ENCODE data around the gene MS4A4A.
"Not testable (repeated sequence)": the region's sequence is repeated elsewhere in the genome, so short reads cannot be mapped to it uniquely, and the experiment has no call there.

MS4A4A gene

DNA sequence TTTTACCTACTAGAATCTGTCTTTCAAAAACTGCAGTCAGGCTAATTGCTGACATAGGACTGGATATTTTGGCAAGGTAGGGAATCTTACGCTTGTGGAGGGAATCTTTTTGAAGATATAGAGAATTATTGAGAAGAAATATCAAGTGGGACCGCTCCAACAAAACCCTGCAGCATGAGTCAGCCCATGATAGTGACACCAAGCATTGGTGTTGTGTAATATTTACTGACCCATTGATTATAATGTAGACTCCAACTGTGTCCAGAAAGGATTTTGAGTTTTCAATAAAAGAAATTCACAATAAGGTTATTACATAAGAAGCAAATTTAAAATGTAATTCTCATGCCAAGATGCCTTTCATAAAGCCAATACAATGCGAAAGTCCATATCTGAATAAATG lies 20.7 kb downstream of the MS4A4A start:
- no peak overlapping the region for H3K4me3 ChIP-seq (ENCODE audit: control insufficient read depth, low read depth, low read length)
- no peak for DNase-seq (ENCODE audit: low read depth)
- TF ChIP-seq, protein P1, sequence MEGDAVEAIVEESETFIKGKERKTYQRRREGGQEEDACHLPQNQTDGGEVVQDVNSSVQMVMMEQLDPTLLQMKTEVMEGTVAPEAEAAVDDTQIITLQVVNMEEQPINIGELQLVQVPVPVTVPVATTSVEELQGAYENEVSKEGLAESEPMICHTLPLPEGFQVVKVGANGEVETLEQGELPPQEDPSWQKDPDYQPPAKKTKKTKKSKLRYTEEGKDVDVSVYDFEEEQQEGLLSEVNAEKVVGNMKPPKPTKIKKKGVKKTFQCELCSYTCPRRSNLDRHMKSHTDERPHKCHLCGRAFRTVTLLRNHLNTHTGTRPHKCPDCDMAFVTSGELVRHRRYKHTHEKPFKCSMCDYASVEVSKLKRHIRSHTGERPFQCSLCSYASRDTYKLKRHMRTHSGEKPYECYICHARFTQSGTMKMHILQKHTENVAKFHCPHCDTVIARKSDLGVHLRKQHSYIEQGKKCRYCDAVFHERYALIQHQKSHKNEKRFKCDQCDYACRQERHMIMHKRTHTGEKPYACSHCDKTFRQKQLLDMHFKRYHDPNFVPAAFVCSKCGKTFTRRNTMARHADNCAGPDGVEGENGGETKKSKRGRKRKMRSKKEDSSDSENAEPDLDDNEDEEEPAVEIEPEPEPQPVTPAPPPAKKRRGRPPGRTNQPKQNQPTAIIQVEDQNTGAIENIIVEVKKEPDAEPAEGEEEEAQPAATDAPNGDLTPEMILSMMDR (conservative IDR thresholded peaks at IDR 0.05; ENCODE audit: control insufficient read depth, insufficient read depth, low read depth, low read length), result no peak

DNA sequence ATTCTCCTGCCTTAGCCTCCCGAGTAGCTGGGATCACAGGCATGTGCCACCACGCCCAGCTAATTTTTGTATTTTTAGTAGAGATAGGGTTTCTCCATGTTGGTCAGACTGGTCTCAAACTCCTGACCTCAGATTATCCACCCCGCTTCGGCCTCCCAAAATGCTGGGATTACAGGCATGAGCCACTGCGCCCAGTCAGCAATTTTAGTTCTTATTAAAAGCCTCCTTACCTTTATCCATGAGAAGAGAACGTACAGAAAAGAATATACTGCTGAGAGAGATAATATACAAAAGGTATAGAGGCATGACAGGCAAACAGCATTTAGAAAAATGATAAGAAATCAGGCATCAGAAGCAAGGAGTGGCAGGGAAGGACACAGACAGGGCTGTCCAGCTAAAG lies 21.4 kb downstream of the MS4A4A start:
- not testable (repeated sequence) for DNase-seq (ENCODE audit: low read depth)

DNA sequence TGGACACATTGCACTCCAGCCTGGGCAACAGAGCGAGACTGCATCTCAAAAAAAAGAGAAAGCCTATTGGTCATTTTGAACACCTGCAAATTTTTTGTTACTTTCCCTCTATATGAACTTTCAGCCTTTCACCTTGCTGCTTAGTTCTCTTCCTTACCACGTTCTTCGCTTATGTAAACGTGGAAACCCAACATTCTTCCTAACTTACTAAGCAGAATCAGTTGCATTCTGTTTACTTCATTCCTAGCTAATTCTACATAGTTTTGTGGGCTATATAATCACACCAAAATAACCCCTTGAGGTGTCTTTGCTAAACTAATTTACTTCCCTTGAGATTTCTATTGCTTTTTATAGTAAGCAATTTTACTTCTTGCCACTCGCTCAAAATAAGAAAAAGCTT lies 23.2 kb downstream of the MS4A4A start:
- TF ChIP-seq, protein P1 (conservative IDR thresholded peaks at IDR 0.05; ENCODE audit: control insufficient read depth, insufficient read depth, low read depth, low read length), result no peak
- H3K4me3 ChIP-seq (ENCODE audit: control insufficient read depth, low read depth, low read length), result no peak overlapping the region
- DNase-seq (ENCODE audit: low read depth), result no peak

More for the DNA sequence above, 21.4 kb downstream of the MS4A4A start:
- not testable (repeated sequence) for H3K4me3 ChIP-seq (ENCODE audit: control insufficient read depth, low read depth, low read length)

DNA sequence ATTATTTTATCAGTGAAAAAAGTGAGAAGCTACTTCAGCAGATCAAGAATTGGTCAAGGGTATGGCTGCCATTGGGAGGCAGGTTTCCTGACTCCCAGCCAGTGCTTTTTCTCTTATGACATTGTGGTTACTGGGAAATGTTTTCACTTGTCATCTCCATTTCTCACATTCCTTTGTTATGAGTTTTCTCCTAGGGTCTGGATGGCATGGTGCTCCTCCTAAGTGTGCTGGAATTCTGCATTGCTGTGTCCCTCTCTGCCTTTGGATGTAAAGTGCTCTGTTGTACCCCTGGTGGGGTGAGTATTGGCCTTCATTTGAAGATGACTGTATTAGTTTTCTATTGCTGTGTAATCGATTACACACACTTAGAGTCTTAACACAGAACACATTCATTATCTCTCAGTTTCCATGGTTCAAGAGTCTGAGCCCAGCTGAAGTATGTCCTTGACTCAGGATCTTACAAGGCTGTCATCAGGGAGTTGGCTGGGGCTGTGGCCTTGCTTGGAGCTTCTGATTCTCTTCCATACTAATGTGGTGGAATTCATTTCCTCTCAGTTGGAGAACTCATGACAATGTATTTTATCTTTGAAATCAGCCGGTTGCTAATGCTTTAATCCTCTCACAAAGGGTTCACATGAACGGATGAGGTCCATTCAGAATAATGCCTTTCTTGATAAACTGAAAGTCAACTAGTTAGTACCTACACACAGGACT lies 25.6 kb downstream of the MS4A4A start:
- DNase-seq (ENCODE audit: low read depth), result no peak
- TF ChIP-seq, protein P1 (conservative IDR thresholded peaks at IDR 0.05; ENCODE audit: control insufficient read depth, insufficient read depth, low read depth, low read length), result no peak
- H3K4me3 ChIP-seq (ENCODE audit: control insufficient read depth, low read depth, low read length), result no peak overlapping the region

DNA sequence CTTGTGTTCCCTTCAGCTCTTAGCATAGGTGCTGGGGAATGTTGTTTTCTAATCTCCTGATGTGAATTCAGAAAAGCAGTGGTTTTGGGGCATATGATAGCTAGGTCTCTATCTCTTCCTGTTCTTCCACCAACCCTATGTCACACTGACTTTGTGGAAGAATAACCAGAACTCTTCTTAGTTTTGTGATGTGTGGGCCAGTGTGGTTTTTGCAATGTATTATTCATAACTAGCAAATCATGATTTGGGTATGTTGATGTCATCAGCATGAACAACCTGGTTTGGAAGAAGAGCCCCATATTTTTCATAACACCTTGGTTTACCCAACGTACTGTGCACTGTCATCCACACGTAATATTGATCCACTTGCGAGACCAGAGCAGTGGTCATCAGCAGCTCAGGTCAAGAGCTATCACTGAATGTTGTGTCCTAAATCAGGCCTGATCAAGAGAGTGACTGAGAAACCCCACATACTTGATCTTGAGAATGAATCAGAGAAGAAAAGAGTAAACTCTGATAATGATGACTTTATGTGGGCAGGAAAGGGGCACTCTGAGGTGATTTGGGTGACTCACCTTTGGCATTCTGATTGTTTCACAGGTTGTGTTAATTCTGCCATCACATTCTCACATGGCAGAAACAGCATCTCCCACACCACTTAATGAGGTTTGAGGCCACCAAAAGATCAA lies 27.2 kb downstream of the MS4A4A start:
- no peak overlapping the region for H3K4me3 ChIP-seq (ENCODE audit: control insufficient read depth, low read depth, low read length)
- DNase-seq (ENCODE audit: low read depth), result no peak
- TF ChIP-seq, protein P1 (conservative IDR thresholded peaks at IDR 0.05; ENCODE audit: control insufficient read depth, insufficient read depth, low read depth, low read length), result no peak

DNA sequence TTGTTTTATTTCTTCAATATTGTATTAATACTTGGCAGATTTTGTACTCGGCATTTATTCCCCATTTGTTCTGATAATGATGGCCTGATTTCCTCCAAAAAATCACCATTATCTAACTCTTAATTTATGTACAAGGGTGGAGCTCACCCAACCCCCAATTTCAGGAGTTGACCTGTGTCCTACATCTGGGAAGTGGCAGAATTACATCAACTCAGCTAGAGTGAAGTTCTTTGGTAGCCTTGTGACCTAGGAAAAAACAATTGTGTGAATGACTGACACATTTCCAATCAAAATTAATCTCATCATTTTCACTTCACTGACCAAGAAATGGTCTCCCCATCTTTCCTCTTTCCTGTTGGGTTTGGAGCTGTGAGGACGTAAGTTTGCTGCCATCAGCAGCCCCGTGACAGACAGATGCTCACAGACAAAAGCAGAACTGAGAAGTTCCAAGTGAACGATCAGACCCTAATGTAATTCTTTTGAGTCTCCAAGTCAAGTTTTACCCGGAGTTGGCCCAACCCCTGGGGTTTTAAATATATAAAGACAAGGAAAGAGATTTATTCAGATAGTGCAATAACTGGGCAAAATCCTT lies 30.0 kb downstream of the MS4A4A start:
- TF ChIP-seq, protein P1 (conservative IDR thresholded peaks at IDR 0.05; ENCODE audit: control insufficient read depth, insufficient read depth, low read depth, low read length), result no peak
- no peak overlapping the region for H3K4me3 ChIP-seq (ENCODE audit: control insufficient read depth, low read depth, low read length)
- DNase-seq (ENCODE audit: low read depth), result no peak

DNA sequence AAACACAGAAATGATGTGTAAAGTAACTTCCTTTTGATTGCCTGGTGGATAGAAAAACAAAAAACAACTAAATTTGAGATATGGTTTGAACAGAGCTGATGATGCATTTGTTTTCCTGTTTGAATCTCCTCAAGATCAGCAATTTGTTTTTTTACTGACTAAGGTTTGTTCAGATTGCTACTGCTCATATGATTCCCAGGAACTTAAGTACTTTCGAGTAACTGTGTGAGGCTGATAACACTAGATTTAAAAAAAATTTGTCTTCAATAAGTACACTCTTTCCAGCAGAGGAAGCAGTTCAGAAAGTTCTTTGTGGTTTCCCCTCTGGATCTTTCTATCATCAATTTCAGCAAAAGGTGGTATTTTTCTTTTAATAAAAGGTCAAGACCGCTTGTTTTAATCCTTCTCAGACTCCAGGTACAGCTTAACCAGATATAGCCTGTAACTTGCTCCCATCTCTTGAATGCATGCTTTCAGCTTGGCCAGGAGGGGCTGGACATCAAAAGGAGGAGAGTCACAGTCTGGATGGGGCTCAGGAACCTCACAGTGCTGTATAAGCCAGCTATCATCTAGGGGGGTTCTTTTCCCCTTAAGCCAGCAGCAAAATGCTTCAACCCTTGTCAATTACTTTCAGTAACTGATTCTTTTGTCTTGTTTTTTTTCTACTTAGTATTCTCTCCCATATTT lies 34.3 kb downstream of the MS4A4A start:
- no peak for DNase-seq (ENCODE audit: low read depth)
- TF ChIP-seq, protein P1 (conservative IDR thresholded peaks at IDR 0.05; ENCODE audit: control insufficient read depth, insufficient read depth, low read depth, low read length), result no peak
- H3K4me3 ChIP-seq (ENCODE audit: control insufficient read depth, low read depth, low read length), result no peak overlapping the region

All from fibroblast of mammary gland (primary cell).